NT2/D1 (cell line): Measurements from ENCODE around the gene NKAIN2.

Experiments
- SUZ12 ChIP-seq: IDR thresholded peaks from 2 replicates; pipeline ENCODE4 v1.6.1; 2011; ENCODE audit not compliant: insufficient read length, insufficient read depth; ENCODE audit errors: extremely low read depth
- YY1 ChIP-seq: IDR thresholded peaks from 2 replicates; pipeline ENCODE4 v1.6.1; 2011; ENCODE audit not compliant: insufficient read length, insufficient read depth
- ZNF274 ChIP-seq: IDR thresholded peaks from 2 replicates; pipeline ENCODE4 v1.6.1; 2011; ENCODE audit warnings: mild to moderate bottlenecking, low read depth, low read length

DNA sequence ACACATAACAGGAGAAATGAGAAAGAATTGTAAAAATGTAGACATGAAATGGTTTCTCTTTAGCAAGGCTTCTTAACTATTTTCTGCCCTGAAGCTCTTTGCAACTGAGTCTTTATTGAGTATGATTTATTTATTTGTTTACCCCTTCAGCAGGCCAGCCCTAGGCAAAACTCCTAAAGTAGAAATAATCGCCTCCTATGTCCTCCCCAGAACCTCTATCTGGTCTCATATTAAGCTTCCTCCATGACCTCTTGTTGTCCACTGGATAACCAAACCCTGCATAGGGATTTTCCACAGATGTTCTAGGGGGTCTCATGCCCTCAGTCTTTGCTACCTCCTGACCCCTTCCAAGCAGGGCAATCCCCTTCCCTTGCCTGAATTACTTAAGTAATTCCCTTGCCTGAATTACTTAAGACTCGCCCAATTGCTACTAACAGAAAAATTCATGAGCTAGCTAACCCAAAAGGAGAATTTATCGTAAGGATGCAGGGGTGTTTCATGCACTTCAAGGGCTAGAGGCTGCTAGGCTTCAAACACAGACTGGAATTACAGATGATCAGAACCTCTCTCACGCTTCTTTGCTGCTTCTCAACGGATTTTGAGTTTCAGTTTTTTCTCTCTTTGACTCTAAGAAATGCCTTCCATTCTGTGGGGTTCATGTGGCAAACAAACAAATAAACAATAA is 732.6 kb downstream of the NKAIN2 start:
- TF ChIP-seq YY1 = no peak
- TF ChIP-seq ZNF274 = no peak
- TF ChIP-seq SUZ12 = no peak
